ENCODE data around the gene RHOH. TPM values are rescaled to one million over a fixed set of nuclear protein-coding genes. Genes with fewer than 3 reads are reported as not detected.

Gene RHOH
- total and polyA plus RNA-seq, 9 of the 15 experiments (the other 6 are each of a cell fraction or from before 2014, with no cell fraction given) = 14.3 to 37.7 (median 23.2) TPM

DNA sequence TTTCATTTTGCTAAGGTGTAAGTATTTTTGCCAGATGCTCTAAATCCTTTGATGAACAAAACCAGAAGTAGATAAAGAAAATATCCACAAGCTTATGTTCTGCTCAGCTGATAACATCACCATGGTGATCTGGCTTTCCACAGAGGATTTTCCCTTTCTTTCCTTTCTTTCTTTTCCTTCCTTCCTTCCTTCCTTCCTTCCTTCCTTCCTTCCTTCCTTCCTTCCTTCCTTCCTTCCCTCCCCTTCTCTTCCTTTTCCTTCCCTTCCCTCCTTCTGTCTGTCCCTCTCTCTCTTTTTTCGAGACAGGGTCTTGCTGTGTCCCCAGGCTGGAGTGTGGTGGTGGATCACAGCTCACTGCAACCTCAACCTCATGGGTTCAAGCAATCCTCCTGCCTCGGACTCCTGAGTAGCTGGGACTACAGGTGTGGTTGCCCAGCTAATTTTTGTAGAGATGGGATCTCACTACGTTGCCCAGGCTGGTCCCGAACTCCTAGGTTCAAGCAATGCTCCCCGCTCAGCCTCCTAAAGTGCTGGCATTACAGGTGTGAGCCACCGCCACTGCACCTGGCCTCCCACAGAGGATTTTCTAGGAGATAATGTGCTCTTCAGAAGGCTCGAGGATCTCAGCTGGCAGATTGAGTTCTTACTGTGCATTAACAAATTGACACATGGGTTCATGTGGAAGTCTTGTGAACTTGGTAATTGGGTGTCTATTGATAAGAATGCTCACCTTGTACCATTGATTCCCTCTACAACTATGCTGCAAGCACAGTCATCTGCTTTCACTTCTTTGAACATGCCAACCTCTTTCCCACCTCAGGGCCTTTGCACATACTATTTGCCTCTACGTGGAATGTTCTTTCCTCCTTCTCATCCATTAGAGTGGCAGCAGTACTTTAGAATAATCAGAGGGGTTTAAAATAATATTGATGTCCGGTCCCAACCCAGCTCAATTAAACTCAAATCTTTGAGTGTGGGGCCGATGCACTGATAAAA lies 1.4 kb upstream of the RHOH start:
- Histone ChIP-seq H3K36me3 (ENCODE audit: control insufficient read depth, insufficient read depth, low read length) (no peaks in the 10 kb centered on the region), H3K4me3 (no peak overlapping the region), H3K4me2 (ENCODE audit: insufficient read depth, low read length) (peak overlapping the region; percentile 80), H3K9ac (ENCODE audit: insufficient read depth in 1 of 2, low read depth in 2 of 2, low read length in 2 of 2) (peak overlapping the region in 1 of 2 experiments; percentile 76; a peak in 3 of 4 replicates), H3K9me3 (replicated peaks; ENCODE audit: control insufficient read depth, insufficient read depth, low read depth, low read length) (no peaks in the 10 kb centered on the region), H3K4me1 (replicated peaks in 1 of 2; ENCODE audit: control insufficient read depth in 2 of 2, insufficient read depth in 2 of 2, low read length in 2 of 2) (peaks cover 35 to 54% of the 10 kb centered on the region in 2 experiments), H3K9me1 (ENCODE audit: control insufficient read depth, insufficient read depth, low read length) (no peaks in the 10 kb centered on the region), H3K27ac (ENCODE audit: extremely low read depth, low read depth, low read length) (peak overlapping the region; percentile 86), H2AFZ (ENCODE audit: low read depth, low read length) (peak overlapping the region; percentile 94), H3K79me2 (ENCODE audit: control insufficient read depth, insufficient read depth, low read length) (peaks cover 38% of the 10 kb centered on the region), H3K27me3 (ENCODE audit: control insufficient read depth in 2 of 2, insufficient read depth in 2 of 2, low read length in 2 of 2) (no peaks in the 10 kb centered on the region), H4K20me1 (replicated peaks; ENCODE audit: control insufficient read depth, insufficient read depth, low read length) (no peaks in the 10 kb centered on the region)
- no TSS peak for BruUV-seq (replicated peaks)
- FAIRE-seq (no peak), DNase-seq (ENCODE audit: extremely low read depth in 1 of 4, low spot score in 3 of 4) (no peak), ATAC-seq (no peak)
- POLR2A ChIA-PET = interaction anchor here (0.6 to 1.7 kb wide), 7 partner anchors 8 to 235 kb away, joined by 3 to 5 read pairs (median 3); no protein-coding TSS in a partner anchor
- in situ Hi-C loops (cut with MboI) (no loop called here), intact Hi-C loops (cut with micrococcal nuclease) (no loop called here)
- 85% methylated on average over 10 of the region's 10 CpGs for WGBS (ENCODE audit: insufficient coverage, low coverage, missing lambda C conversion rate)
- CTCF ChIA-PET (ENCODE audit: low intra/inter-chr PET ratio) = no interaction called here
- TF ChIP-seq TOE1 (IDR thresholded peaks at IDR 0.05; ENCODE audit: borderline replicate concordance) = peak; percentile 40; the same call in 1 of the 2 replicates
- no peak for TF ChIP-seq TOE1 (CRISPR knock-in tag; IDR thresholded peaks at IDR 0.05; ENCODE audit: borderline replicate concordance, low read depth)
- TF ChIP-seq RBM25 (IDR thresholded peaks at IDR 0.05; ENCODE audit: low read depth, low read length, severe bottlenecking) = peak; percentile 95
- TF ChIP-seq RBFOX2 (IDR thresholded peaks at IDR 0.05; ENCODE audit: low read depth, low read length) = no peak
- TF ChIP-seq ARHGAP35 (IDR thresholded peaks at IDR 0.05; ENCODE audit: partially characterized antibody) = peak; percentile 62
- no peak for TF ChIP-seq ZFP1 (CRISPR knock-in tag; IDR thresholded peaks at IDR 0.05)
- TF ChIP-seq TAL1 (IDR thresholded peaks at IDR 0.05) = peak; percentile 13; the same call in 1 of the 2 replicates
- no peak for TF ChIP-seq KDM4B (IDR thresholded peaks at IDR 0.05; ENCODE audit: borderline replicate concordance in 2 of 2, low read depth in 1 of 2)
- TF ChIP-seq, protein P1, sequence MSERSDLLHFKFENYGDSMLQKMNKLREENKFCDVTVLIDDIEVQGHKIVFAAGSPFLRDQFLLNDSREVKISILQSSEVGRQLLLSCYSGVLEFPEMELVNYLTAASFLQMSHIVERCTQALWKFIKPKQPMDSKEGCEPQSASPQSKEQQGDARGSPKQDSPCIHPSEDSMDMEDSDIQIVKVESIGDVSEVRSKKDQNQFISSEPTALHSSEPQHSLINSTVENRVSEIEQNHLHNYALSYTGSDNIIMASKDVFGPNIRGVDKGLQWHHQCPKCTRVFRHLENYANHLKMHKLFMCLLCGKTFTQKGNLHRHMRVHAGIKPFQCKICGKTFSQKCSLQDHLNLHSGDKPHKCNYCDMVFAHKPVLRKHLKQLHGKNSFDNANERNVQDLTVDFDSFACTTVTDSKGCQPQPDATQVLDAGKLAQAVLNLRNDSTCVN (CRISPR knock-in tag; IDR thresholded peaks at IDR 0.05) = peak; percentile 56; the same call in 1 of the 2 replicates
- no peak for TF ChIP-seq MYBL2 (IDR thresholded peaks at IDR 0.05; ENCODE audit: low read depth)
- no peak for TF ChIP-seq MYBL2 (CRISPR knock-in tag; IDR thresholded peaks at IDR 0.05; ENCODE audit: borderline replicate concordance)
- TF ChIP-seq DPF2 (IDR thresholded peaks at IDR 0.05) = peak; percentile 69
- TF ChIP-seq PHF21A (IDR thresholded peaks at IDR 0.05; ENCODE audit: borderline replicate concordance, low read depth) = no peak
- TF ChIP-seq ZNF121 (CRISPR knock-in tag; conservative IDR thresholded peaks at IDR 0.05) = peak; percentile 88
- TF ChIP-seq, protein P2, sequence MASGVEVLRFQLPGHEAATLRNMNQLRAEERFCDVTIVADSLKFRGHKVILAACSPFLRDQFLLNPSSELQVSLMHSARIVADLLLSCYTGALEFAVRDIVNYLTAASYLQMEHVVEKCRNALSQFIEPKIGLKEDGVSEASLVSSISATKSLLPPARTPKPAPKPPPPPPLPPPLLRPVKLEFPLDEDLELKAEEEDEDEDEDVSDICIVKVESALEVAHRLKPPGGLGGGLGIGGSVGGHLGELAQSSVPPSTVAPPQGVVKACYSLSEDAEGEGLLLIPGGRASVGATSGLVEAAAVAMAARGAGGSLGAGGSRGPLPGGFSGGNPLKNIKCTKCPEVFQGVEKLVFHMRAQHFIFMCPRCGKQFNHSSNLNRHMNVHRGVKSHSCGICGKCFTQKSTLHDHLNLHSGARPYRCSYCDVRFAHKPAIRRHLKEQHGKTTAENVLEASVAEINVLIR (CRISPR knock-in tag; IDR thresholded peaks at IDR 0.05) = no peak
- TF ChIP-seq LARP7 (IDR thresholded peaks at IDR 0.05) = 0 out of 2 replicates have a peak, but pooled peaks have one; percentile 33
- TF ChIP-seq, protein P3, sequence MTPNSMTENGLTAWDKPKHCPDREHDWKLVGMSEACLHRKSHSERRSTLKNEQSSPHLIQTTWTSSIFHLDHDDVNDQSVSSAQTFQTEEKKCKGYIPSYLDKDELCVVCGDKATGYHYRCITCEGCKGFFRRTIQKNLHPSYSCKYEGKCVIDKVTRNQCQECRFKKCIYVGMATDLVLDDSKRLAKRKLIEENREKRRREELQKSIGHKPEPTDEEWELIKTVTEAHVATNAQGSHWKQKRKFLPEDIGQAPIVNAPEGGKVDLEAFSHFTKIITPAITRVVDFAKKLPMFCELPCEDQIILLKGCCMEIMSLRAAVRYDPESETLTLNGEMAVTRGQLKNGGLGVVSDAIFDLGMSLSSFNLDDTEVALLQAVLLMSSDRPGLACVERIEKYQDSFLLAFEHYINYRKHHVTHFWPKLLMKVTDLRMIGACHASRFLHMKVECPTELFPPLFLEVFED (CRISPR knock-in tag; conservative IDR thresholded peaks at IDR 0.05) = peak; percentile 85
- TF ChIP-seq ARID1B (IDR thresholded peaks at IDR 0.05) = peak; percentile 49; the same call in 1 of the 2 replicates
- TF ChIP-seq ZC3H8 (IDR thresholded peaks at IDR 0.05) = 0 out of 2 replicates have a peak, but pooled peaks have one; percentile 37

All from K562 (cell line).